ENCODE measurements around the gene SIGLEC1. TPM values are rescaled to one million over a fixed set of nuclear protein-coding genes. Genes with fewer than 3 reads are reported as not detected.

The SIGLEC1 gene
- total and polyA plus RNA-seq, 8 donors: 0.09 to 3.7 (median 1.7) TPM

DNA sequence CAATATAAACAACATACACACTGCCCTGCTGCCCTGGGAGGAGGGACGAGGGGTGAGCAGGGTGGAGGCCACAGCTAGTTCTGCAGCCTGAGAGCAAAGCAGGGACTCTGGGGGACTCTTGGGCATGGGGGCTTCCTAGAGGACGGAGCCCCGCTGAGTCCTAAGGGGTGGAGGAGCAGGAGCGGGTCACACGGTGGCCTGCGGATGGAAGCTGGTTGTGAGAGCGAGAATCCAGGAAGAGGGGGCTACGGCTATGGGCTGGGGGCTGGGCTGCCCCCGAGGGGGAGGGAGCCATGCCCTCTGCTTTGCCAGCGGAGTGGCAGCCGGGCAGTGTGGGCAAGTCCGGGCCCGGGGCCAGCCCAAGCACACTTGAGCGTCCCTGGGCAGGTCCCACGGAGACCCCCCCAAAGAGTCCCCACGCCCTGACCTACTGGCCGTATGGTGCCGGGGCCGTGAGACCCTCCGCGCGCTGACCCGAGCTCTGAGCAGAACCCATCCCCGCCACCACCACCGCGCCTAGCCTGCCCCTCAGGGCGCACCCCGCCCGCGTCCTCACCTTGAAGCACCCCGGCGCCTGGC, 31.0 kb downstream of the SIGLEC1 start:
- peak overlapping the region; percentile 6 to 44 (median 20) for H3K4me3 ChIP-seq
- peaks cover 0 to 4% (median 3%) of the 10 kb centered on the region in 3 donors for H3K4me1 ChIP-seq
- DNase-seq (no peak), FAIRE-seq (no peak), ATAC-seq (no peak)
- TF ChIP-seq, protein P1, sequence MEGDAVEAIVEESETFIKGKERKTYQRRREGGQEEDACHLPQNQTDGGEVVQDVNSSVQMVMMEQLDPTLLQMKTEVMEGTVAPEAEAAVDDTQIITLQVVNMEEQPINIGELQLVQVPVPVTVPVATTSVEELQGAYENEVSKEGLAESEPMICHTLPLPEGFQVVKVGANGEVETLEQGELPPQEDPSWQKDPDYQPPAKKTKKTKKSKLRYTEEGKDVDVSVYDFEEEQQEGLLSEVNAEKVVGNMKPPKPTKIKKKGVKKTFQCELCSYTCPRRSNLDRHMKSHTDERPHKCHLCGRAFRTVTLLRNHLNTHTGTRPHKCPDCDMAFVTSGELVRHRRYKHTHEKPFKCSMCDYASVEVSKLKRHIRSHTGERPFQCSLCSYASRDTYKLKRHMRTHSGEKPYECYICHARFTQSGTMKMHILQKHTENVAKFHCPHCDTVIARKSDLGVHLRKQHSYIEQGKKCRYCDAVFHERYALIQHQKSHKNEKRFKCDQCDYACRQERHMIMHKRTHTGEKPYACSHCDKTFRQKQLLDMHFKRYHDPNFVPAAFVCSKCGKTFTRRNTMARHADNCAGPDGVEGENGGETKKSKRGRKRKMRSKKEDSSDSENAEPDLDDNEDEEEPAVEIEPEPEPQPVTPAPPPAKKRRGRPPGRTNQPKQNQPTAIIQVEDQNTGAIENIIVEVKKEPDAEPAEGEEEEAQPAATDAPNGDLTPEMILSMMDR (IDR thresholded peaks at IDR 0.05): no peak
- H3K27me3 ChIP-seq: peaks cover 0 to 6% (median 0%) of the 10 kb centered on the region in 4 donors
- no peak overlapping the region for H3K27ac ChIP-seq
- intact Hi-C loops (cut with DNase I): no loop called here
- H3K9me3 ChIP-seq: no peaks in the 10 kb centered on the region
- WGBS, 2 donors: 17 to 21% methylated on average over 17 to 32 of the region's 32 CpGs
- H3K36me3 ChIP-seq: no peaks in the 10 kb centered on the region

DNA sequence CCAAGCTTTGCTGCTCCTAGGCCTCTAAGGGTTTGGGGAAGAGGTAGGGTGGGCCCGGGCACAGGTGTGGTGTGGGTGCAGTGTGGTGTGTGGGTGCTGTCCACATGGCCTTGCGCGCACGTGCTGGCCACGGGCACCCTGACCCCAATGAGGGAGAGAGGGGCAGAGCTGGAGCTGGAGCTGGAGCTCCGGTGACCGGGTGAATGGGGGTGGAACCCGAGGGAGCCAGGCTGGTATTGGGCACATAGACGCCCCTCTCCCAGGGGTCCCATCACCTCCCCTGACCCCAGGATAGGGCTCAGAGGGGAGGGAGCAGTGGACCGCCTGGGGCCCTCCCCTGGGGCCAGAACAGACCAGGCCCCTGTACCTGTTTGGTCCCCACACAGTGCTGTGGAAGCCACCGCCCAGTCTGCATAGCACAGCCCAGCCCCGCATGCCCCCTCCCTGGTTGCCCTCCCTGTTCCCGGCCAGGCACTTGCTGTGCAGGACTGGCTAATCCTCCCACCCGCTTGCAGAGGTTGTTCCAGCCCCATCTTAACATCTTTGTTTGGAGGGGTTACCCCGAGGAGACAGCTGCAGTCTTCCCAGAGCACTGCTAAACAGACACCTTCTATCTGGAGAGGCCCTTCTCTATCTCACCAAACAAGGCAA, 31.6 kb downstream of the SIGLEC1 start:
- WGBS, 2 donors: 75 to 85% methylated on average over 10 to 15 of the region's 15 CpGs
- no peak for DNase-seq
- TF ChIP-seq, protein P1 (IDR thresholded peaks at IDR 0.05): no peak
- Histone ChIP-seq H3K4me3 (no peak overlapping the region), H3K9me3 (no peaks in the 10 kb centered on the region), H3K27ac (no peak overlapping the region), H3K4me1 (peaks cover 0 to 4% (median 3%) of the 10 kb centered on the region in 3 donors), H3K27me3 (peaks cover 0 to 10% (median 0%) of the 10 kb centered on the region in 4 donors), H3K36me3 (no peaks in the 10 kb centered on the region)
- no peak for ATAC-seq
- intact Hi-C loops (cut with DNase I): no loop called here
- FAIRE-seq: no peak

DNA sequence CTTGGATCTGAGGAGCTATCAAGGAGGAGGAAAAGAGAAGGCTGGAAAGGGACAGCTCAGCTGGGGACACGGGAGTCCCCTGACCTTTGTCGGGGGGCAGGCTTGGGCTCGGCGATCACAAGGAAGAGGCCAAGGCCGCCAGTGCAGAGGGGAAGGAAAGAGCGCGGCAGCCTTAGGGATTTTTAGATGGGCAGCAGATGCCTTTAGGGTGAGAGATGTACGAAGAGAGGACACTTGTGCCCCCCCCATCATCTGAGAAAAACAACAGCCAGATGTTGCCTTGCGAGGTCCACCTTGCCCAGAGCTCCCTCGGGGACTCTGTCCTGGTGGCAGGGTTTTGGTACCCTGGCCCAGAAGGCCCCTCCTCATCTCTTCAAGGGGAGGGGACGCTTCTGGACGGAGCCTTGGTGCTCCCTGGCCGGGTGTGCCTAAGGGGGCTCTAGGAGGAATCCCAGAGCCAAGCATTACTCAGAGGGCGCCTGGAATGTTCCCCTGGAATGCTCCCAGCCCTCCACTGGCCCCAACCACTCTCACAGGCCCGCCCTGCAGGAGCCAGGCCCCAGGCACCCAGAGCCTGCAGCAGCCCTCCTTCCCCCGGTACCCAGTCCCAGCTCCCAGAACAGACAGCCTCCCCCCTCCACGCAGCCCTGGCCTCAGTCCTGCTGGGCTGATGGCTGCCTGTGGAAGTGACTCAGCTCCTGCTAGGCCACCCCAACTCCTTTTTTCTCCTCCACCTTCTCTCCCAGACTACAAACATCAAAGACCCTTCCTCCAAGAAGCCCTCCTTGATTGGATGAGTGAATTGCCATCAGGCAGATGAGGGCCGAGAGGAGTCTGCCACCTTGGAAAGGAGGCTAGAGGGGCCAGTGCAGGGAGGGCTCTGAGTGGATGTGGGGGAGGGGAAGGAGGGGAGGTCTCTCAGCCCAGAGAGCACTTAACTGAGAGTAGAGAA, 32.4 kb downstream of the SIGLEC1 start:
- WGBS, 2 donors: 74 to 82% methylated on average over 16 to 18 of the region's 18 CpGs
- Histone ChIP-seq H3K27me3 (peaks cover 0 to 16% (median 0%) of the 10 kb centered on the region in 4 donors), H3K36me3 (no peaks in the 10 kb centered on the region), H3K4me1 (peaks cover 0 to 4% (median 3%) of the 10 kb centered on the region in 3 donors), H3K4me3 (no peak overlapping the region), H3K27ac (no peak overlapping the region), H3K9me3 (no peaks in the 10 kb centered on the region)
- intact Hi-C loops (cut with DNase I): loop anchor here in 1 of 3 donors (10.0 kb wide), 2 partner anchors 175 to 405 kb away; no protein-coding TSS in a partner anchor
- DNase-seq (no peak), FAIRE-seq (no peak), ATAC-seq (peak in 1 of 4 donors; percentile 5)
- TF ChIP-seq, protein P1 (IDR thresholded peaks at IDR 0.05): no peak

DNA sequence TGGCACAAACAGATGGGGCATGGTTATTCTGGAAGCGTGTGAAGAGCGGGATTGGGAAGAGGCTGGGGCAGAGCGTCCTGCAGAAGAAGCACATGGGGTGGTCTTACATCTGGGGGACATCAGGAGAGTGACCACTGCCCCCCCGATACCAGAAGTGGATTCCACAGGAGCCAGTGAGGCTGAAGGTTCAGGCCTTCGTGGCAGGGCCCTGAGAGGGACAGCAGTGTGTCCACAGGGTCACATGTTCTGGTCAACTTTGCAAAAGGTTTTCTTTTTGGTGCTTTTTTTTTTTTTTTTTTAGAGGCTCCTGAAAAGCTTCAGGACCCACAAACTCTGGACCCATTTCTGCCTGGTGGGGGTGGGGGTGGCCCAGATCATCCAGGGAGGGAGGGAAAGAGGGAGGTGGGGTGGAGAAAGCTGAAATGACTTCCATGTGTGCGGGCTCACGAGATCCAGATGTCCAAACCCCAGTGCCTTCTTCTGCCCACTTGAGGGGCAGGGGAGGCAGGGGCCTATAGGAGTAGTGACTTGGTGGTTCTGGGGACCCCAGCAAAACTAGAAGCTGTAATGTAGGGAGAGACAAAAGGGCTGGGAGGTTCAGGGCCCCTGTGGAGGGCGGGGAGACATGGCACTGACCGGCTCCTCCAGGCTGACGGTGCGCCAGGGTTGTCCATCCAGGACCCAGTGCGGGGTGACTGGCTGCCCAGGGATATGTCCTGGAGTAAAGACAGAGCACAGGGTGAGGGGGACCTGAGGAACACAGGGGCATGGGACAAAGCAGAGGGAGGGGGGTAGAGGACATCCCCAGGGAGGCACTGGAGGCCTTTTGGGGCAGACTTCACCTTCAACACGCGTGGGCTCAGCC, 33.3 kb downstream of the SIGLEC1 start:
- H3K4me1 ChIP-seq: peaks cover 0 to 4% (median 3%) of the 10 kb centered on the region in 3 donors
- no peaks in the 10 kb centered on the region for H3K9me3 ChIP-seq
- 80 to 82% methylated on average over 12 to 14 of the region's 14 CpGs for WGBS, 2 donors
- no peaks in the 10 kb centered on the region for H3K36me3 ChIP-seq
- H3K27me3 ChIP-seq: peaks cover 0 to 16% (median 0%) of the 10 kb centered on the region in 4 donors
- H3K27ac ChIP-seq: no peak overlapping the region
- FAIRE-seq: no peak
- intact Hi-C loops (cut with DNase I): loop anchor here in 1 of 3 donors (10.0 kb wide), 2 partner anchors 176 to 406 kb away; no protein-coding TSS in a partner anchor
- TF ChIP-seq, protein P1 (IDR thresholded peaks at IDR 0.05): no peak
- no peak for ATAC-seq
- H3K4me3 ChIP-seq: no peak overlapping the region
- no peak for DNase-seq
